Karpas-422 (cell line): Measurements from ENCODE around the gene CYP2U1. TPM values are rescaled to one million over a fixed set of nuclear protein-coding genes. Genes with fewer than 3 reads are reported as not detected.
"Not testable (repeated sequence)": the region's sequence is repeated elsewhere in the genome, so short reads cannot be mapped to it uniquely, and the experiment has no call there.

Experiments used
- DNase-seq: peaks from one replicate; pipeline ENCODE4 v3.0.0-alpha.2; 2015
- H2AFZ ChIP-seq: fragments of 200-600 bp; sonication (generic); 2 replicates; pipeline ENCODE4 v1.6.1; 2014; ENCODE audit warnings: antibody characterized with exemption, low read length, mixed read lengths
- H3K27ac ChIP-seq: fragments of 200-600 bp; sonication (generic); 2 replicates; pipeline ENCODE4 v1.5.1; 2014; ENCODE audit warnings: mild to moderate bottlenecking, low read length, moderate library complexity
- H3K27me3 ChIP-seq: fragments of 200-600 bp; sonication (generic); 2 replicates; pipeline ENCODE4 v1.6.1; 2014; ENCODE audit warnings: low read length, mixed read lengths
- H3K36me3 ChIP-seq: fragments of 200-600 bp; sonication (generic); 2 replicates; pipeline ENCODE4 v1.6.1; 2014; ENCODE audit warnings: low read length, mixed read lengths; ENCODE audit not compliant: insufficient read depth
- H3K4me1 ChIP-seq: fragments of 200-600 bp; sonication (generic); 2 replicates; pipeline ENCODE4 v1.6.1; 2014; ENCODE audit warnings: mild to moderate bottlenecking, low read length, mixed read lengths
- H3K4me2 ChIP-seq: fragments of 200-600 bp; sonication (generic); 2 replicates; pipeline ENCODE4 v1.6.1; 2014; ENCODE audit warnings: low read length, low read depth, mild to moderate bottlenecking; ENCODE audit not compliant: poor library complexity, severe bottlenecking
- H3K4me3 ChIP-seq: fragments of 200-600 bp; sonication (generic); 2 replicates; pipeline ENCODE4 v1.5.1; 2014; ENCODE audit warnings: mild to moderate bottlenecking, antibody characterized with exemption, low read length, mixed read lengths
- H3K79me2 ChIP-seq: fragments of 200-600 bp; sonication (generic); 2 replicates; pipeline ENCODE4 v1.6.1; 2014; ENCODE audit warnings: mild to moderate bottlenecking, low read length, mixed read lengths
- H3K9ac ChIP-seq: fragments of 200-600 bp; sonication (generic); 2 replicates; pipeline ENCODE4 v1.6.0; 2014; ENCODE audit warnings: low read length
- H3K9me2 ChIP-seq: fragments of 200-600 bp; sonication (generic), shearing (Covaris generic); replicated peaks from 2 replicates; pipeline ENCODE4 v1.6.0; 2014; ENCODE audit warnings: mild to moderate bottlenecking, low read length, moderate library complexity; ENCODE audit not compliant: insufficient read depth
- H3K9me3 ChIP-seq: fragments of 300-700, 200-600 bp; sonication (generic); 2 replicates; pipeline ENCODE4 v1.6.1; 2014; ENCODE audit warnings: low read length, mixed read lengths
- H4K20me1 ChIP-seq: fragments of 200-600 bp; sonication (generic); 2 replicates; pipeline ENCODE4 v1.6.1; 2014; ENCODE audit warnings: mild to moderate bottlenecking, antibody characterized with exemption, low read length, low read depth; ENCODE audit not compliant: insufficient read depth
- total RNA-seq: library from RNA; depleted of rRNA; stranded (reverse); fragments of >200 nt; shearing (Covaris generic); gene quantifications from 2 replicates; pipeline ENCODE4 v1.2.3, GENCODE V29; 2014; ENCODE audit warnings: low replicate concordance

Gene CYP2U1
- total RNA-seq, 1 experiment from 2014 or later: 1.5 TPM

DNA sequence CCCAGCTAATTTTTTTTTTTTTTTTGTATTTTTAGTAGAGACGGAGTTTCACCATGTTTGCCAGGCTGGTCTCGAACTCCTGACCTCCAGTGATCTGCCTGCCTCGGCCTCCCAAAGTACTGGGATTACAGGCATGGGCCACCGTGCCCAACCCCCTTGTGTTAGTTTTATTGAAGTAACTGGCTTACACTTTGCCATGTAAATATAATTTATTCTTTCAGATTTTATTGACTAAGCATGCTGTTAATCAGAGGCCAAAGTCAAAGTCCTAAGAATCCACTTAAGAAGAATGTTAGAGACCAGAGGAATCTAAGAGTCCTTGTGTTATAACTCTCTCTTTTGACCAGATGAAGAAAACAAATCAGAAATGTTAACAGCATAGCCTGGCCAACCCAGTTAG is 4.5 kb upstream of the CYP2U1 start:
- H3K9me3 ChIP-seq, H3K4me3 ChIP-seq, H3K4me2 ChIP-seq, H3K27me3 ChIP-seq, DNase-seq, H2AFZ ChIP-seq, H3K9me2 ChIP-seq, H3K79me2 ChIP-seq, H4K20me1 ChIP-seq, H3K9ac ChIP-seq, H3K36me3 ChIP-seq, H3K27ac ChIP-seq: not testable (repeated sequence)
- H3K4me1 ChIP-seq: peaks cover 10% of the 10 kb centered on the region

DNA sequence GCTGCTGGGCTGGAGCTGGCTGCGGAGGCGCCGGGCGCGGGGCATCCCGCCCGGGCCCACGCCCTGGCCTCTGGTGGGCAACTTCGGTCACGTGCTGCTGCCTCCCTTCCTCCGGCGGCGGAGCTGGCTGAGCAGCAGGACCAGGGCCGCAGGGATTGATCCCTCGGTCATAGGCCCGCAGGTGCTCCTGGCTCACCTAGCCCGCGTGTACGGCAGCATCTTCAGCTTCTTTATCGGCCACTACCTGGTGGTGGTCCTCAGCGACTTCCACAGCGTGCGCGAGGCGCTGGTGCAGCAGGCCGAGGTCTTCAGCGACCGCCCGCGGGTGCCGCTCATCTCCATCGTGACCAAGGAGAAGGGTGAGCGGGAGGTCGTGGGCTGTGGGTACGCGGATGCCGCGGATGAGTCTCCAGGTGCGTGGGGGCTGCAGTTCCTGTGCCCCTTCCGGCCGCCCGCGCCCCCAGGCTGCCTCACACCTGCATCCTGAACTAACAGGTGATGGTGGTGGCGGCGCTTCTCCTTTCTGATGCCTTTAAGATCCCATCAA is 499 bp downstream of the CYP2U1 start:
- no peak overlapping the region for H3K27ac ChIP-seq
- peak overlapping the region; percentile 97 for H3K4me2 ChIP-seq
- peak overlapping the region; percentile 99 for H2AFZ ChIP-seq
- H4K20me1 ChIP-seq: no peaks in the 10 kb centered on the region
- peak; percentile 57 for DNase-seq
- peak overlapping the region; percentile 77 for H3K9ac ChIP-seq
- H3K9me2 ChIP-seq: no peaks in the 10 kb centered on the region
- no peaks in the 10 kb centered on the region for H3K36me3 ChIP-seq
- no peaks in the 10 kb centered on the region for H3K79me2 ChIP-seq
- H3K9me3 ChIP-seq: no peaks in the 10 kb centered on the region
- H3K4me1 ChIP-seq: peaks cover 19% of the 10 kb centered on the region
- peak overlapping the region; percentile 84 for H3K4me3 ChIP-seq
- no peaks in the 10 kb centered on the region for H3K27me3 ChIP-seq

DNA sequence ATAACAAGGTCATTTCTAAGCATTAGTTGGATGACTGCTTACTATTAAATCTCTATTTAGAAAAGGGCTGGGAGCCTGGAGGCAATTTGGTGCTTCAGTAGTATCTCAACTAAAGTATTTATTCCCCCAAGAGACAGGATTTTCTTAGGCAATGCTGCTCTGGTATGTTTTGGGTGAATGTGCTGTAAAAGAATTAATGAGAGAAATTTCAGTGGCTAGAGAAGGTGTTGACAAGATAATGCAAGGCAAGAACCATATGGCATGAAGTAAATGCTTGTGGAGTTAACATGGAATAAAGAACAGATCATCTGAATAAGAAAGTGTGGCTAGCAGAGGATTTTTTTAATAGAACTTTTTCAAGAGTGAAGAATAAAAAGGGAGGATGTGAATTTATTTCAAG is 3.9 kb downstream of the CYP2U1 start:
- H4K20me1 ChIP-seq: no peaks in the 10 kb centered on the region

DNA sequence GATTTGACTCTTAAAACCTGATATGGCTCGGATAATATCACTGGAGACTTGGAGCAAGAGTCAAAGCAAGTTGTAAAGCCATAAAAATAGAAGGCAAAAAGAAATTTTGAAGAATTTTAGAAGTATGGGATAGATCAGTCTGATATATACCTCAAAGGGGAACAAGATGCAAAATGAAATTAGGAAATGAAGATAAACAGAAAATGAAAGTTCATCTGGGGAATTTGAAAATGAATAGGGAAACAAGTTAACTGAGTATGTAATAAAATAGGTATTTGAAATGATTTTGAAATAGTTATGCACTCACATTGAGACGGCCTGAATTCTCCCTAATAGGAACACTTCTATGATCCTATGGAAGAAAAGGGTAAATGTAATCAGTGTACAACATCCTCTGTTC is 5.7 kb downstream of the CYP2U1 start:
- no peak overlapping the region for H2AFZ ChIP-seq
- H3K9me2 ChIP-seq: no peaks in the 10 kb centered on the region
- no peaks in the 10 kb centered on the region for H3K36me3 ChIP-seq
- no peaks in the 10 kb centered on the region for H3K79me2 ChIP-seq
- peaks cover 11% of the 10 kb centered on the region for H3K4me1 ChIP-seq
- no peak overlapping the region for H3K27ac ChIP-seq
- no peak overlapping the region for H3K9ac ChIP-seq
- no peak overlapping the region for H3K4me2 ChIP-seq
- no peak overlapping the region for H3K4me3 ChIP-seq
- H3K27me3 ChIP-seq: no peaks in the 10 kb centered on the region
- H3K9me3 ChIP-seq: no peaks in the 10 kb centered on the region
- H4K20me1 ChIP-seq: no peaks in the 10 kb centered on the region
- DNase-seq: no peak

More for the DNA sequence above, 3.9 kb downstream of the CYP2U1 start:
- no peaks in the 10 kb centered on the region for H3K9me3 ChIP-seq
- H3K4me3 ChIP-seq: no peak overlapping the region
- H3K27me3 ChIP-seq: no peaks in the 10 kb centered on the region
- no peak overlapping the region for H3K27ac ChIP-seq
- no peak for DNase-seq
- peaks cover 23% of the 10 kb centered on the region for H3K4me1 ChIP-seq
- H2AFZ ChIP-seq: no peak overlapping the region
- H3K9ac ChIP-seq: no peak overlapping the region
- H3K36me3 ChIP-seq: no peaks in the 10 kb centered on the region
- H3K9me2 ChIP-seq: no peaks in the 10 kb centered on the region
- H3K4me2 ChIP-seq: no peak overlapping the region
- no peaks in the 10 kb centered on the region for H3K79me2 ChIP-seq

DNA sequence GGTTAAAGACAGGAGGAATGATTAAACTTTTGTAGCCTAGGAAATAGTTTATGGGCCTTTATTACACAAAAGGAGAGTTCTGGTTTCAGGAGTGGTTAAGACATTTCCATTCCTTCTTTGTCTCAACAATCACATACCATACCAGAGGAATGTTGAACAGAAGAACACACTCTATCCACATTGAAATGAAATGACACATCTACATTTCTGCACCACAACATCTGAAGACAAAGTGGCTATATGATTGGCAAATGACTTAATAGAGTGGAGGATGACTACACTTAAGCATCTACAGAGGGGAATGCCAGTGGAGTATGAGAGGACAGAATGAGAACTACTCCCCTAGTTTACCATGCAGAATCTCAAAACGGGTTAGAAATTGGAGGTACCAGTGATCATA is 8.0 kb downstream of the CYP2U1 start:
- H3K9me2 ChIP-seq: no peaks in the 10 kb centered on the region
- H3K36me3 ChIP-seq: no peaks in the 10 kb centered on the region
- H3K27ac ChIP-seq: no peak overlapping the region
- H3K79me2 ChIP-seq: no peaks in the 10 kb centered on the region
- no peaks in the 10 kb centered on the region for H4K20me1 ChIP-seq
- peaks cover 5% of the 10 kb centered on the region; the same call in 1 of the 2 replicates for H3K4me1 ChIP-seq
- H3K9me3 ChIP-seq: no peaks in the 10 kb centered on the region
- no peak overlapping the region for H3K4me3 ChIP-seq
- H3K27me3 ChIP-seq: no peaks in the 10 kb centered on the region
- no peak overlapping the region for H2AFZ ChIP-seq
- DNase-seq: no peak
- no peak overlapping the region for H3K9ac ChIP-seq
- H3K4me2 ChIP-seq: no peak overlapping the region

DNA sequence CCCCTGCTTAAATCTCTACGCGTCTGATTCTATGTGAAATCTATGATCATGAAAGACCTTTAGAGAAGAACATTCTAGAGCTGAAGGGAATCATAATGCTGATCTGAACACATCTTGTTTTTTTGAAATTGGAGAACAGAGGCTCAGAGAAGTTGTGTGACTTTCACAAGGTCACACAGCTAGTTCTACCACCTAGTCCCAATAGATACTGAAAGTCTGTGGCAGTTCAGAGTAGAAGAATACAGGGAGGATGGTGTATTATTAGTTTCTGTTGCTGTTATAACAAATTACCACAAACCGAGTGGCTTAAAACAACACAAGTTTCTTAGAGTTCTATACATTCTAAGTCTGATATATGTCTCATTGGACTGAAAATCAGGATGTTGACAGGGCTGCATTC is 14.5 kb downstream of the CYP2U1 start:
- Histone ChIP-seq H3K79me2 (no peaks in the 10 kb centered on the region), H3K9ac (no peak overlapping the region), H3K4me1 (no peaks in the 10 kb centered on the region), H3K4me3 (no peak overlapping the region), H3K9me2 (no peaks in the 10 kb centered on the region), H4K20me1 (no peaks in the 10 kb centered on the region), H3K27ac (no peak overlapping the region), H3K4me2 (no peak overlapping the region), H3K27me3 (no peaks in the 10 kb centered on the region), H2AFZ (no peak overlapping the region), H3K36me3 (no peaks in the 10 kb centered on the region), H3K9me3 (no peaks in the 10 kb centered on the region)
- DNase-seq: no peak

DNA sequence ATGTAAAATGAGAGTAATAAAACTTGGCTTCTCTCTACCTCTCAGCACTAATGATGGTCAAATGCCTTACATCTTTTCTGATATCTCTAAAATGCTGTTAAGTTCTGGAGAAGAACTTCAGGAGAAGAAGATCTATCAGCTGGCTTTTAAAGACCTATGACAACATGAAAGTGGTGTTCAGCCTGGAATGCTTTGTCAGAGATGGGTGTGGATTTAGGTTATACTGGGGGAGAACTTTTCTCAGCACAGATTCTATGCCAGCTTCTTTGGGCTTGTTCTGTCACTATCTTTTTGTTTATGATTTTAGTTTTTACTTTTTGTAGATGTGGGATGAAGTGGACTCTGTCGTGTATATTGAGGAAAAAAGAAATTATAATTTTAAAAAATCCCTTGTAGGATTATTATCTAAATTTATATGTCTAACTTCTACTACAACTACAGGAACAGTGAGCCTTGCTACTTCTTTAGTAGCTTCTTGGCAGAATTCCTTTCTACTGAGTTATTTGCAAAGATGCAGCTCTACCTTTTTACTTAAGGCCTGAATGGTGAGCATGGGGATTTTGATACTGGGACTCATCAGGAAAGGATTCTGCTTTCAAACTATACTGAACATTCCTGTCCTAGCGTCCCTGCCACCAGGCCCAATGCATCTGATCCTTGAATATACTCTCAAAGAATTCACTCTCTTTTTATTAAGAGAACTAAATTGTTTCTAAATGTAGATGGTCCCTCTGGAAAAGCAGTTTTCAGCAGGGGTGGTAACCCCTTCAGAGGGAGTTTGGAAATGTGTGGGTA is 19.6 kb downstream of the CYP2U1 start:
- no peaks in the 10 kb centered on the region for H4K20me1 ChIP-seq
- H3K36me3 ChIP-seq: no peaks in the 10 kb centered on the region

DNA sequence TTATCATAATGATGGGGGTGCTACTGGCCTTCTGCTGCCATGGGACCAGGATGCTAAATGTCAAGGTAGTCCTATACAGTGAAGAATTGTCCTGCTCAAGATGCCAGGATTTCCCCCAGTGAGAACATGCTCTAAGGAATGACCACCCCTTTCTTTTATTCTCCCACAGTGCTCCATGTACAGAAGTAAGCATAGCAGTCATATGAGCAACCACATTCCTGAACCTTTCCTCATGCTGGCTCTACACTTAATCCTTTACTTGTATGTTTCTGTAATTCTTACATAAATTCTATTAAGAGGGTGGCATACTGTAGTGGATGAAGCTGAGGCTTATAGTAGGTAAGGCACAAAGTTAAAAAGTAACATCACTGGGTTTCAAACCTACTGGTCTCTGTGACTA is 20.2 kb downstream of the CYP2U1 start:
- Histone ChIP-seq H3K36me3 (no peaks in the 10 kb centered on the region), H3K9me3 (no peaks in the 10 kb centered on the region), H3K4me2 (no peak overlapping the region), H3K27ac (no peak overlapping the region), H2AFZ (no peak overlapping the region), H3K9ac (no peak overlapping the region), H3K27me3 (no peaks in the 10 kb centered on the region), H4K20me1 (no peaks in the 10 kb centered on the region), H3K4me3 (no peak overlapping the region), H3K79me2 (no peaks in the 10 kb centered on the region), H3K9me2 (no peaks in the 10 kb centered on the region), H3K4me1 (no peaks in the 10 kb centered on the region)
- no peak for DNase-seq

More for the DNA sequence above, 19.6 kb downstream of the CYP2U1 start:
- Histone ChIP-seq H3K9ac (no peak overlapping the region), H3K9me3 (no peaks in the 10 kb centered on the region), H3K9me2 (no peaks in the 10 kb centered on the region), H3K27ac (no peak overlapping the region), H3K4me2 (no peak overlapping the region), H3K4me1 (no peaks in the 10 kb centered on the region), H3K4me3 (no peak overlapping the region), H3K79me2 (no peaks in the 10 kb centered on the region), H3K27me3 (no peaks in the 10 kb centered on the region), H2AFZ (no peak overlapping the region)
- no peak for DNase-seq
